ENCODE data around the gene PCNX3. TPM values are rescaled to one million over a fixed set of nuclear protein-coding genes. Genes with fewer than 3 reads are reported as not detected.

PCNX3 gene
- total and polyA plus RNA-seq, 2 of the 4 experiments (the other 2 are of a cell fraction), result 5.6 to 33.2 TPM

DNA sequence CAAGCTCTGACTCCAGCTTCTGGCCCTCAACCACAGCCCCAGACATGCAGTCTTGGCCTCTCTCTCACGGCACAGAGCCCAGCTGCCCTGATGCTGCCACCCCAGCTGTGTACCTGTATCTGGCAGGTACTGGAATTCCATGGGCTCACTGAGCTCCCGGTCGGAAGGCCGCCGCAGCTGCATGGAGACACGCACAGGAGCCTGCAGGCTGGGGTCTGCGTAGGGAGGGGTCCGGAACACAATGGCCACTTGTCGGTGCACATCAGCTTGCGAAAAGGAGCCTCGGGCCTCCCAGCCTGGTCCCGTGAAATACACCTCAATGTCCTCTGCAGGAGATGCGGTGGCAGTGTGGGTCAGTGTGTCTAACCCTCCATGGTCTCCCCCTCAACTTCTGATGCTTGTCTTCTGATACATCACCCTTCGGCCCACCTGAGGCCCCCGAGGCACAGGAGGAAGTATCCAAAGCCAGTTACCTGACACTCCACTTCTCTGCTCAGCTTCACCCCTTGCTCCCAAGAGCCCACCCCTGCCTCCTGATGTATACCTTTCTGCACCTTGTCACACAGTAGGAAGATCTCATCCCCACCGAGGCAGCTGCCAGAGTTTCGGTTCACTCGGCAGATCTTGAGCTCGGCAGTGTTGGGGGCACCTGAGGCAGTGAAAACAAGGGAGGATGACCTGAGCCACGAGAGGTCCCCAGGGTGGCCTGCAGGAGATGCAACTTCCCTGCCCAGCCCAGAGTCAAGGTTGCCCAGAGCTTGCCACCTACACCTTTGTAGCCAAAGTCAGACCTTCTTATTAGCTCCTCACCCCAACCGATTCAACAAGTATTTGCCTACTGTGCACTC, 42.8 kb downstream of the PCNX3 start:
- ATAC-seq (ENCODE audit: low read depth), result no peak
- H2BK20ac ChIP-seq (ENCODE audit: low read depth, low read length), result no peak overlapping the region
- in situ Hi-C loops (cut with MboI; ENCODE audit: low sequenced_read_pairs) (no loop called here), dilution Hi-C loops (cut with HindIII; ENCODE audit: low sequenced_read_pairs, unreplicated experiment) (no loop called here), intact Hi-C loops (cut with micrococcal nuclease) (no loop called here)
- no TSS peak for BruUV-seq (replicated peaks)
- H3K23ac ChIP-seq (ENCODE audit: low read depth, low read length), result no peak overlapping the region
- no peak overlapping the region for H2AFZ ChIP-seq (replicated peaks; ENCODE audit: low read length, poor library complexity)
- H3K4me2 ChIP-seq (ENCODE audit: low read depth, low read length), result no peak overlapping the region
- H3K4me3 ChIP-seq (ENCODE audit: insufficient read depth, low read depth, low read length), result no peak overlapping the region
- CTCF ChIA-PET, result no interaction called here
- no peak overlapping the region for H2AK5ac ChIP-seq (ENCODE audit: low read depth, low read length)
- H4K91ac ChIP-seq (ENCODE audit: insufficient read depth, low read depth, low read length), result no peak overlapping the region
- H3K56ac ChIP-seq (ENCODE audit: extremely low read depth, insufficient read depth, low read length), result no peak overlapping the region
- no peak overlapping the region for H2BK5ac ChIP-seq (ENCODE audit: low read depth, low read length, poor library complexity, severe bottlenecking)
- H3K36me3 ChIP-seq (ENCODE audit: control insufficient read depth, insufficient read depth, low read length), result peaks cover 72% of the 10 kb centered on the region
- no peak overlapping the region for H2AK9ac ChIP-seq (replicated peaks; ENCODE audit: low read depth, low read length, poor library complexity)
- H3K9me3 ChIP-seq (ENCODE audit: control insufficient read depth, insufficient read depth, low read length), result no peaks in the 10 kb centered on the region
- H3K18ac ChIP-seq (ENCODE audit: low read depth, low read length), result no peak overlapping the region
- no peak overlapping the region for H3K27ac ChIP-seq (ENCODE audit: insufficient read depth, low read length)
- H2BK15ac ChIP-seq (ENCODE audit: low read depth, low read length), result no peak overlapping the region
- no peak for TF ChIP-seq RFX5 (IDR thresholded peaks at IDR 0.05; ENCODE audit: low read depth, low read length)
- no peak for TF ChIP-seq NFE2L2 (IDR thresholded peaks at IDR 0.05; ENCODE audit: low read depth, low read length)
- TF ChIP-seq CHD1 (IDR thresholded peaks at IDR 0.05; ENCODE audit: low read depth, low read length), result no peak
- TF ChIP-seq, protein P1, sequence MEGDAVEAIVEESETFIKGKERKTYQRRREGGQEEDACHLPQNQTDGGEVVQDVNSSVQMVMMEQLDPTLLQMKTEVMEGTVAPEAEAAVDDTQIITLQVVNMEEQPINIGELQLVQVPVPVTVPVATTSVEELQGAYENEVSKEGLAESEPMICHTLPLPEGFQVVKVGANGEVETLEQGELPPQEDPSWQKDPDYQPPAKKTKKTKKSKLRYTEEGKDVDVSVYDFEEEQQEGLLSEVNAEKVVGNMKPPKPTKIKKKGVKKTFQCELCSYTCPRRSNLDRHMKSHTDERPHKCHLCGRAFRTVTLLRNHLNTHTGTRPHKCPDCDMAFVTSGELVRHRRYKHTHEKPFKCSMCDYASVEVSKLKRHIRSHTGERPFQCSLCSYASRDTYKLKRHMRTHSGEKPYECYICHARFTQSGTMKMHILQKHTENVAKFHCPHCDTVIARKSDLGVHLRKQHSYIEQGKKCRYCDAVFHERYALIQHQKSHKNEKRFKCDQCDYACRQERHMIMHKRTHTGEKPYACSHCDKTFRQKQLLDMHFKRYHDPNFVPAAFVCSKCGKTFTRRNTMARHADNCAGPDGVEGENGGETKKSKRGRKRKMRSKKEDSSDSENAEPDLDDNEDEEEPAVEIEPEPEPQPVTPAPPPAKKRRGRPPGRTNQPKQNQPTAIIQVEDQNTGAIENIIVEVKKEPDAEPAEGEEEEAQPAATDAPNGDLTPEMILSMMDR (conservative IDR thresholded peaks at IDR 0.05; ENCODE audit: low read depth, low read length), result no peak
- TF ChIP-seq CEBPB (IDR thresholded peaks at IDR 0.05; ENCODE audit: low read depth, low read length), result no peak
- WGBS, 2 experiments (ENCODE audit: extremely low coverage in 2 of 2, insufficient read length in 1 of 2), result 96% methylated on average over 11 of the region's 21 CpGs; no CpG with 5 or more reads in 1 of the 2 experiments
- H3K4me1 ChIP-seq (ENCODE audit: control insufficient read depth, insufficient read depth, low read length), result peaks cover 8% of the 10 kb centered on the region
- no peak overlapping the region for H2BK120ac ChIP-seq (ENCODE audit: low read depth, low read length)
- H4K5ac ChIP-seq (ENCODE audit: low read depth, low read length), result no peak overlapping the region
- DNase-seq, result no peak
- H3K14ac ChIP-seq (replicated peaks; ENCODE audit: low read depth, low read length), result no peak overlapping the region
- H3K9ac ChIP-seq (ENCODE audit: low read depth, low read length), result no peak overlapping the region
- POLR2A ChIA-PET (ENCODE audit: unreplicated experiment), result interaction anchor here (0.5 kb wide), 1 partner anchor 200 kb away, joined by 3 read pairs; no protein-coding TSS in a partner anchor
- no peak overlapping the region for H3K4ac ChIP-seq (ENCODE audit: low read depth, low read length)
- H3K9me1 ChIP-seq (ENCODE audit: insufficient read depth, low read length), result 0 out of 2 replicates have a peak, but pooled peaks cover under 1% of the 10 kb centered on the region
- peaks cover 13% of the 10 kb centered on the region; the same call in 1 of the 2 replicates for H4K20me1 ChIP-seq (ENCODE audit: insufficient read depth, low read length)
- H4K8ac ChIP-seq (ENCODE audit: low read depth in 2 of 2, low read length in 2 of 2), result no peak overlapping the region
- H3K79me1 ChIP-seq (ENCODE audit: low read depth in 1 of 2, low read length in 2 of 2), result peaks cover 39 to 68% of the 10 kb centered on the region in 2 experiments; a peak in 3 of 4 replicates
- H3K27me3 ChIP-seq (ENCODE audit: control insufficient read depth, insufficient read depth, low read length), result no peaks in the 10 kb centered on the region
